Endothelial cell of hepatic sinusoid (primary cell): ENCODE results near the gene IFNA7.
"Not testable (repeated sequence)": the region's sequence is repeated elsewhere in the genome, so short reads cannot be mapped to it uniquely, and the experiment has no call there.

Experiments used
- in situ Hi-C: cut with HindIII; loops from 2 replicates; pipeline ENCODE4 v1.10.0; 2017; ENCODE audit warnings: low sequenced_read_pairs

The IFNA7 gene

GRCh38 chr9:21182810-21183736 lies 18.9 kb downstream of the IFNA7 start:
- in situ Hi-C loops = not testable (repeated sequence)

- in situ Hi-C loops = no loop called here
Observed at GRCh38 chr9:21174671-21175070, 27.3 kb downstream of the IFNA7 start.

- in situ Hi-C loops = no loop called here
Observed at GRCh38 chr9:21172156-21172555, 29.8 kb downstream of the IFNA7 start.

GRCh38 chr9:21171351-21171750 lies 30.7 kb downstream of the IFNA7 start:
- in situ Hi-C loops = no loop called here

GRCh38 chr9:21166560-21166959 lies 35.4 kb downstream of the IFNA7 start, which contains the start of gene IFNA21:
Gene IFNA21, minus strand, starts transcription at chr9:21166660. Its CDS starts 48 bp downstream, at chr9:21166612.
- in situ Hi-C loops = not testable (repeated sequence)

GRCh38 chr9:21165516-21165915 lies 36.5 kb downstream of the IFNA7 start:
- in situ Hi-C loops = no loop called here

- in situ Hi-C loops = no loop called here
Observed at GRCh38 chr9:21160178-21160577, 41.8 kb downstream of the IFNA7 start.

GRCh38 chr9:21155501-21155900 lies 46.5 kb downstream of the IFNA7 start:
- in situ Hi-C loops = no loop called here

GRCh38 chr9:21154018-21154608 lies 47.9 kb downstream of the IFNA7 start:
- in situ Hi-C loops = no loop called here

- in situ Hi-C loops = no loop called here
Observed at GRCh38 chr9:21153336-21154017, 48.5 kb downstream of the IFNA7 start.
